ENCODE data around the gene AKAP13. TPM values are rescaled to one million over a fixed set of nuclear protein-coding genes. Genes with fewer than 3 reads are reported as not detected.

Gene AKAP13
- total and polyA plus RNA-seq, 3 donors from 2014 or later = 79.5 to 207 (median 187) TPM

- TF ChIP-seq POLR2A (IDR thresholded peaks at IDR 0.05) = no peak
- TF ChIP-seq, protein P1, sequence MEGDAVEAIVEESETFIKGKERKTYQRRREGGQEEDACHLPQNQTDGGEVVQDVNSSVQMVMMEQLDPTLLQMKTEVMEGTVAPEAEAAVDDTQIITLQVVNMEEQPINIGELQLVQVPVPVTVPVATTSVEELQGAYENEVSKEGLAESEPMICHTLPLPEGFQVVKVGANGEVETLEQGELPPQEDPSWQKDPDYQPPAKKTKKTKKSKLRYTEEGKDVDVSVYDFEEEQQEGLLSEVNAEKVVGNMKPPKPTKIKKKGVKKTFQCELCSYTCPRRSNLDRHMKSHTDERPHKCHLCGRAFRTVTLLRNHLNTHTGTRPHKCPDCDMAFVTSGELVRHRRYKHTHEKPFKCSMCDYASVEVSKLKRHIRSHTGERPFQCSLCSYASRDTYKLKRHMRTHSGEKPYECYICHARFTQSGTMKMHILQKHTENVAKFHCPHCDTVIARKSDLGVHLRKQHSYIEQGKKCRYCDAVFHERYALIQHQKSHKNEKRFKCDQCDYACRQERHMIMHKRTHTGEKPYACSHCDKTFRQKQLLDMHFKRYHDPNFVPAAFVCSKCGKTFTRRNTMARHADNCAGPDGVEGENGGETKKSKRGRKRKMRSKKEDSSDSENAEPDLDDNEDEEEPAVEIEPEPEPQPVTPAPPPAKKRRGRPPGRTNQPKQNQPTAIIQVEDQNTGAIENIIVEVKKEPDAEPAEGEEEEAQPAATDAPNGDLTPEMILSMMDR (IDR thresholded peaks at IDR 0.05) = no peak
- no peak overlapping the region for H3K4me3 ChIP-seq
- peak overlapping the region; percentile 79 to 82 for H3K27ac ChIP-seq
- H3K27me3 ChIP-seq = no peaks in the 10 kb centered on the region
- peak; percentile 74 for DNase-seq
- intact Hi-C loops (cut with DNase I; ENCODE audit: low total_unique reads) = no loop called here
- H3K9me3 ChIP-seq = no peaks in the 10 kb centered on the region
- no peaks in the 10 kb centered on the region for H3K36me3 ChIP-seq (ENCODE audit: low read depth, missing control alignments)
- WGBS, 2 donors = 66 to 76% methylated on average over 2 to 8 of the region's 8 CpGs
- H3K4me1 ChIP-seq = peaks cover 35% of the 10 kb centered on the region
Measured at GRCh38 chr15:85581495-85581894, 201.1 kb downstream of the AKAP13 start.

DNA sequence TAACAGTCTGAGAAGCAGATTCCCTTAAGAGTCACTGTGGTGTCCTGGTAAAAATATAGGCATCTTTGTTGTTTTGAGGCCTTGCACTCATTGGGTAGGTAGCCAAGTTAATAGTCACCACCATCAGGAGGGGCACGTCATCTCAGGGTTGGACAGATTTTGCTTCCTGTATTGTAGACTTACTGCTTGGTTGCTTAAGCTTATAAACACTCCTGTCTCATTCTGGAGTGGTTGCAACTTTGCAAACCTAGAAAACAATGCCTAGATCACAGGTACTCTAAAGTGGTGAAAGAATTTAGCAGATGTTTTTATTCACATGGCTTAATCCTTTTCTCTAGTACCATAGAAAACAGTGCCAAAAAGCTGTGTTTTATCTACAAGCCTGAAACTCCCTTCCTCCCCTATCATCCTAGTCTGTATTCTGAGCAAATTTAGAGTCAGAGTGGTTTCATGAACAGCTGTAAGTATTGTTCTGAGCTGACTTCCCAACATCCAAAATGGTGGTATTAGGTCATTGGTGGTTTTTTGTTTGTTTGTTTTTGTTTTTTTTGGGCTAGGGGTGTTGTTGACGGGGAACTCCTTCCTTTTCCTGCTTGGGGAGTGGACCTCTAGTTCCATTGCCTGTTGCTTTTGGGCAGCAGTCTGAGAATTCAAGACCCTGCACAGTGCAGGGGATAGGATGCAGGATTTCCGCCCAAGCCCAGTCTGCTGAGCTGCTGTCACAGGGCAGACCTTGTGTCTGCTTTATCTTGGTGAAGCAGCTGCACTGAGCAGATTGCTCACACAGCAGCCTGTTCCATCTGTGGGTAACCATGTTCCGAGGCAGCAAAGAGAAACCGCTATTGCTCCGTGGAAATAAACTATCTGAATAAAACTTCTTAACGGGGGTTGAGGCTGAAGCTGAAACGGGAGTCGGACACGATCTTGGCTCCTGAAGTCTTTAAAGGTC is 202.0 kb downstream of the AKAP13 start:
- TF ChIP-seq, protein P1 (IDR thresholded peaks at IDR 0.05) = no peak
- no peak for TF ChIP-seq POLR2A (IDR thresholded peaks at IDR 0.05)
- no peaks in the 10 kb centered on the region for H3K36me3 ChIP-seq (ENCODE audit: low read depth, missing control alignments)
- peak overlapping the region; percentile 24 to 36 for H3K4me3 ChIP-seq
- peaks cover 35% of the 10 kb centered on the region for H3K4me1 ChIP-seq
- intact Hi-C loops (cut with DNase I; ENCODE audit: low total_unique reads) = no loop called here
- WGBS, 2 donors = 20 to 21% methylated on average over 10 of the region's 10 CpGs
- peak; percentile 79 for DNase-seq
- H3K27me3 ChIP-seq = no peaks in the 10 kb centered on the region
- peak overlapping the region; percentile 79 to 82 for H3K27ac ChIP-seq
- H3K9me3 ChIP-seq = no peaks in the 10 kb centered on the region

- no peaks in the 10 kb centered on the region for H3K27me3 ChIP-seq
- H3K9me3 ChIP-seq = no peaks in the 10 kb centered on the region
- no peak for TF ChIP-seq POLR2A (IDR thresholded peaks at IDR 0.05)
- TF ChIP-seq, protein P1 (IDR thresholded peaks at IDR 0.05) = no peak
- peak overlapping the region in 1 of 2 donors; percentile 36 for H3K4me3 ChIP-seq
- H3K27ac ChIP-seq = peak overlapping the region; percentile 79 to 82
- no peaks in the 10 kb centered on the region for H3K36me3 ChIP-seq (ENCODE audit: low read depth, missing control alignments)
- WGBS, 2 donors = 41 to 55% methylated on average over 4 of the region's 4 CpGs
- peak; percentile 58 for DNase-seq
- intact Hi-C loops (cut with DNase I; ENCODE audit: low total_unique reads) = no loop called here
- peaks cover 35% of the 10 kb centered on the region for H3K4me1 ChIP-seq
Measured at GRCh38 chr15:85583442-85583841, 203.0 kb downstream of the AKAP13 start.

DNA sequence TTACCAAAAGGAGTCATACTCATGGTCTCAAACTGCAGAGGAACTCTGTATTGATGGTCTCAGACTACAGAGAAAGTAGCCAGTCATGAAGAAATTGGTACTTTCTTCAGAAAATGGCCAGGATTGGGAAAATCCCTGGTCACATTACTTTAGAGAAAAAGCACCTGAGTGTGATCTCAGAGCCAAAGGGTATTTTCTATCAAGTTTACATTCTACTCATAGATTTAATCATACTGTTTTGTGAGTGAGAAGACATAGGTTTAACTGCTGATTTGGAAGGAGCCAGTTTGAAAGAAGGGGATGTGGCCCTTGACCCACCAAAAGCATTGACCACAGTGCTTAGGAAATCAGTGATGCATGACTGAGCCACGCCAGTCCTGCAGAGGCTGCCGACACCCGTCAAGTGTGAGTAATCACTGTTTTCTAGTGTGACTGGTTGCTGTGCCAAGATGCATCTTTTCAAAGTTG is 203.6 kb downstream of the AKAP13 start:
- DNase-seq = no peak
- intact Hi-C loops (cut with DNase I; ENCODE audit: low total_unique reads) = no loop called here

More for the DNA sequence above, 203.6 kb downstream of the AKAP13 start:
- Histone ChIP-seq H3K27me3 (no peaks in the 10 kb centered on the region), H3K4me3 (no peak overlapping the region), H3K36me3 (ENCODE audit: low read depth, missing control alignments) (no peaks in the 10 kb centered on the region), H3K9me3 (no peaks in the 10 kb centered on the region), H3K4me1 (peaks cover 35% of the 10 kb centered on the region), H3K27ac (peak overlapping the region; percentile 79 to 82)
- 75 to 82% methylated on average over 3 of the region's 3 CpGs for WGBS, 2 donors
- TF ChIP-seq, protein P1 (IDR thresholded peaks at IDR 0.05) = no peak
- no peak for TF ChIP-seq POLR2A (IDR thresholded peaks at IDR 0.05)

Measured in testis (tissue), 3 donors.